HepG2 (cell line): ENCODE data around the gene MAP3K5. TPM values are rescaled to one million over a fixed set of nuclear protein-coding genes. Genes with fewer than 3 reads are reported as not detected.

ENCODE experiments used
- BRD4 ChIP-seq: sonication (generic); formaldehyde crosslinking; IDR thresholded peaks from 2 replicates; pipeline ENCODE4 v1.4.0; 2020; ENCODE audit warnings: missing genetic modification reagents
- DMAP1 ChIP-seq: IDR thresholded peaks from 2 replicates; pipeline ENCODE4 v1.6.1; 2016
- FOXO1 ChIP-seq: sonication (generic); formaldehyde crosslinking; IDR thresholded peaks from 2 replicates; pipeline ENCODE4 v1.4.0; 2020; ENCODE audit warnings: missing genetic modification reagents
- HOXA5 ChIP-seq: sonication (generic); formaldehyde crosslinking; IDR thresholded peaks from 2 replicates; pipeline ENCODE4 v1.4.0; 2020; ENCODE audit warnings: missing genetic modification reagents
- KDM2A ChIP-seq: sonication (generic); formaldehyde crosslinking; IDR thresholded peaks from 2 replicates; pipeline ENCODE4 v1.4.0; 2020; ENCODE audit warnings: low read depth, missing genetic modification reagents, borderline replicate concordance
- KLF13 ChIP-seq: sonication (generic); formaldehyde crosslinking; IDR thresholded peaks from 2 replicates; pipeline ENCODE4 v1.4.0; 2020; ENCODE audit warnings: mild to moderate bottlenecking, missing genetic modification reagents
- MAX ChIP-seq: IDR thresholded peaks from 2 replicates; pipeline ENCODE4 v1.6.1; 2012; ENCODE audit warnings: inconsistent platforms
- MTA1 ChIP-seq: sonication (generic); formaldehyde crosslinking; IDR thresholded peaks from 2 replicates; pipeline ENCODE4 v1.4.0; 2020; ENCODE audit warnings: missing genetic modification reagents, mild to moderate bottlenecking, borderline replicate concordance
- MZF1 ChIP-seq: sonication (generic); formaldehyde crosslinking; IDR thresholded peaks from 2 replicates; pipeline ENCODE4 v1.8.1; 2023; ENCODE audit warnings: mild to moderate bottlenecking, missing genetic modification reagents, borderline replicate concordance
- RAD21 ChIP-seq: fragments of 450-650 bp; formaldehyde crosslinking; IDR thresholded peaks from 2 replicates; pipeline ENCODE4 v1.5.0; 2020; ENCODE audit warnings: mild to moderate bottlenecking
- STAG1 ChIP-seq: sonication (generic); formaldehyde crosslinking; IDR thresholded peaks from 2 replicates; pipeline ENCODE4 v1.4.0; 2020; ENCODE audit warnings: missing genetic modification reagents
- TARDBP ChIP-seq: sonication (generic); formaldehyde crosslinking; IDR thresholded peaks from 2 replicates; pipeline ENCODE4 v1.8.0; 2022; ENCODE audit warnings: mild to moderate bottlenecking, missing genetic modification reagents
- ZFX ChIP-seq: sonication (generic); formaldehyde crosslinking; IDR thresholded peaks from 2 replicates; pipeline ENCODE4 v1.4.0; 2020; ENCODE audit warnings: mild to moderate bottlenecking, low read depth, missing genetic modification reagents, moderate library complexity
- ZGPAT ChIP-seq: IDR thresholded peaks from 2 replicates; pipeline ENCODE4 v1.6.1; 2016; ENCODE audit warnings: mild to moderate bottlenecking
- ZNF329 ChIP-seq: sonication (generic); formaldehyde crosslinking; IDR thresholded peaks from 2 replicates; pipeline ENCODE4 v1.9.0; 2021; ENCODE audit warnings: low read depth, mild to moderate bottlenecking, missing genetic modification reagents
- ZNF337 ChIP-seq: sonication (generic); formaldehyde crosslinking; IDR thresholded peaks from 2 replicates; pipeline ENCODE4 v1.5.1; 2020; ENCODE audit warnings: missing genetic modification reagents, low read depth, mild to moderate bottlenecking, borderline replicate concordance
- ZNF558 ChIP-seq: sonication (generic); formaldehyde crosslinking; IDR thresholded peaks from 2 replicates; pipeline ENCODE4 v1.9.0; 2022; ENCODE audit warnings: mild to moderate bottlenecking, missing genetic modification reagents, borderline replicate concordance
- ZNF607 ChIP-seq: sonication (generic); formaldehyde crosslinking; IDR thresholded peaks from 2 replicates; pipeline ENCODE4 v1.5.1; 2020; ENCODE audit warnings: missing genetic modification reagents, mild to moderate bottlenecking, borderline replicate concordance
- ZNF709 ChIP-seq: sonication (generic); formaldehyde crosslinking; IDR thresholded peaks from 2 replicates; pipeline ENCODE4 v1.5.0; 2020; ENCODE audit warnings: mild to moderate bottlenecking, missing genetic modification reagents
- ZNF777 ChIP-seq: sonication (generic); formaldehyde crosslinking; IDR thresholded peaks from 2 replicates; pipeline ENCODE4 v1.4.0; 2020; ENCODE audit warnings: missing genetic modification reagents
- ZNF792 ChIP-seq: IDR thresholded peaks from 2 replicates; pipeline ENCODE4 v1.6.1; 2016
- polyA plus RNA-seq, 8 experiments: library from polyadenylated mRNA; depleted of rRNA in 3 of 8; stranded (reverse) in 7 of 8; unstranded in 1 of 8; fragments of >200 nt; fragmentation: Illumina TruSeq in 4 of 8; extraction: Trizol in 4 of 8; gene quantifications; 2 replicates each; pipeline versions ENCODE4 v1.2.1 to v1.2.3, GENCODE V29; 2011 to 2016; ENCODE audit warnings: low read depth in 4 of 8, missing spikeins in 1 of 8, mixed read lengths in 1 of 8; ENCODE audit not compliant: insufficient read depth in 1 of 8
- total RNA-seq, 5 experiments: library from RNA; depleted of rRNA; stranded (reverse); fragments of >200 nt; fragmentation: Illumina TruSeq; extraction: Trizol; gene quantifications; 2 replicates each; pipeline ENCODE4 v1.2.3, GENCODE V29; 2016; ENCODE audit warnings: low read depth in 1 of 5
- TF ChIP-seq, protein P1 (sequence below): sonication (generic); formaldehyde crosslinking; IDR thresholded peaks from 2 replicates; pipeline ENCODE4 v1.4.0; 2020; ENCODE audit warnings: missing genetic modification reagents
- TF ChIP-seq, protein P2 (sequence below): sonication (generic); formaldehyde crosslinking; IDR thresholded peaks from 2 replicates; pipeline ENCODE4 v1.5.1; 2020; ENCODE audit warnings: mild to moderate bottlenecking, missing genetic modification reagents, moderate library complexity

The MAP3K5 gene
- total and polyA plus RNA-seq, 2 of the 13 experiments (the other 11 are each of a cell fraction or from before 2014, with no cell fraction given) = not detected

DNA sequence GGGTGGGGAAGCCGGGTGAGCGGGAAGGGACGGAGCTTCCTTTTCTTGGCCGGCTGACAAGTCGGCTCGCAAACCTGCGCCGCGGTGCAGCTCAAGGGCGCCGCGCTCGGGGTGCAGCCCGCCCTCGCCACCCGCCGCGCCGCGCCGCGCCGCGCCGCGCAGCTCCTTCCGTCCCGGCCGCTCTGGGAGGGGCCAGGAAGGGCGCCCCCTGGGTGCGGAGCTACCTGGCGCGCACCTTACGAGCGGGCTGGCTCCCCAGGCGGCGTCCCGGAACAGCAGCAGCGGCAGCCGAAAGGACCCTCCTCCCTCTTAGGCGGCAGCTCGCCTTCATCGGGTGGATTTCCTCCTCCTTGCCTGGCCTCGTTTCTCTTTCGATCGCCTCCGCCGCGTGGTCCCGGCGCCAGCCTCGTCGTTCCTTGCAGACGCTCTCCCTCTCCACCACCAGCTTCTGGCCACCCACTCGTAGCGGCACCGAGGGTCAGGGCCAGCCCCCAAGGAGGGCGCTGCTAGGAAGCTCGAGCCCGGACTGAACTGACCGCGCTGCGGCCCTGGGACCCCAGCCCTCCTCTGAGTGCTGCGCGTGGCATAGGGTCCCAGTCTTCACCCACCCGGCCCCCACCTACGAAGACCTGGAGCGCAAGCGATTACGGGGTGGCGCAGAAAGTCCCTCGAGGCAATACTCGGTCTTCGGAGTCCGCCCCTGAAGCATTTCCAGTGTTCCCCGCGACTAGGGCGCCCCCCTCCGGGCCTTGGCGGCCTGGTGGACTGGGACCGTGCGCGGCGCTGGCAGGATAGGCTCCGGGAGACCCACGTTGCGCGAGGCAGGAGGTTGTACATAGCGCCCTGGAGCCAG lies at the start of gene MAP3K5 (continued):
- no peak for TF ChIP-seq HOXA5
- peak; percentile 25; the same call in 1 of the 2 replicates for TF ChIP-seq ZGPAT (CRISPR knock-in tag)
- TF ChIP-seq DMAP1 = 0 out of 2 replicates have a peak, but pooled peaks have one; percentile 26
- TF ChIP-seq ZNF777 = peak; percentile 85; the same call in 1 of the 2 replicates
- TF ChIP-seq ZNF607 (CRISPR knock-in tag) = peak; percentile 27; the same call in 1 of the 2 replicates
- TF ChIP-seq FOXO1 (CRISPR knock-in tag) = peak; percentile 22; the same call in 1 of the 2 replicates
- TF ChIP-seq KLF13 (CRISPR knock-in tag) = no peak; the same call in none of the 2 replicates
- TF ChIP-seq TARDBP = no peak
- TF ChIP-seq STAG1 (CRISPR knock-in tag) = peak; percentile 45
- no peak for TF ChIP-seq ZNF329
- TF ChIP-seq, protein P1, sequence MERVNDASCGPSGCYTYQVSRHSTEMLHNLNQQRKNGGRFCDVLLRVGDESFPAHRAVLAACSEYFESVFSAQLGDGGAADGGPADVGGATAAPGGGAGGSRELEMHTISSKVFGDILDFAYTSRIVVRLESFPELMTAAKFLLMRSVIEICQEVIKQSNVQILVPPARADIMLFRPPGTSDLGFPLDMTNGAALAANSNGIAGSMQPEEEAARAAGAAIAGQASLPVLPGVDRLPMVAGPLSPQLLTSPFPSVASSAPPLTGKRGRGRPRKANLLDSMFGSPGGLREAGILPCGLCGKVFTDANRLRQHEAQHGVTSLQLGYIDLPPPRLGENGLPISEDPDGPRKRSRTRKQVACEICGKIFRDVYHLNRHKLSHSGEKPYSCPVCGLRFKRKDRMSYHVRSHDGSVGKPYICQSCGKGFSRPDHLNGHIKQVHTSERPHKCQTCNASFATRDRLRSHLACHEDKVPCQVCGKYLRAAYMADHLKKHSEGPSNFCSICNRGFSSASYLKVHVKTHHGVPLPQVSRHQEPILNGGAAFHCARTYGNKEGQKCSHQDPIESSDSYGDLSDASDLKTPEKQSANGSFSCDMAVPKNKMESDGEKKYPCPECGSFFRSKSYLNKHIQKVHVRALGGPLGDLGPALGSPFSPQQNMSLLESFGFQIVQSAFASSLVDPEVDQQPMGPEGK (CRISPR knock-in tag) = peak; percentile 88
- no peak; the same call in 1 of the 2 replicates for TF ChIP-seq BRD4 (CRISPR knock-in tag)
- no peak for TF ChIP-seq MZF1 (CRISPR knock-in tag)
- 0 out of 2 replicates have a peak, but pooled peaks have one; percentile 30 for TF ChIP-seq ZNF709 (CRISPR knock-in tag)
- peak; percentile 70 for TF ChIP-seq RAD21 (CRISPR knock-in tag)
- TF ChIP-seq ZNF792 (CRISPR knock-in tag) = 0 out of 2 replicates have a peak, but pooled peaks have one; percentile 1
- peak; percentile 30; the same call in 1 of the 2 replicates for TF ChIP-seq ZFX (CRISPR knock-in tag)
- peak; percentile 73 for TF ChIP-seq MAX
- TF ChIP-seq ZNF558 (CRISPR knock-in tag) = no peak
- peak; percentile 74; the same call in 1 of the 2 replicates for TF ChIP-seq KDM2A (CRISPR knock-in tag)
- TF ChIP-seq MTA1 = peak; percentile 82; the same call in 1 of the 2 replicates
- no peak for TF ChIP-seq ZNF337 (CRISPR knock-in tag)
- TF ChIP-seq, protein P2, sequence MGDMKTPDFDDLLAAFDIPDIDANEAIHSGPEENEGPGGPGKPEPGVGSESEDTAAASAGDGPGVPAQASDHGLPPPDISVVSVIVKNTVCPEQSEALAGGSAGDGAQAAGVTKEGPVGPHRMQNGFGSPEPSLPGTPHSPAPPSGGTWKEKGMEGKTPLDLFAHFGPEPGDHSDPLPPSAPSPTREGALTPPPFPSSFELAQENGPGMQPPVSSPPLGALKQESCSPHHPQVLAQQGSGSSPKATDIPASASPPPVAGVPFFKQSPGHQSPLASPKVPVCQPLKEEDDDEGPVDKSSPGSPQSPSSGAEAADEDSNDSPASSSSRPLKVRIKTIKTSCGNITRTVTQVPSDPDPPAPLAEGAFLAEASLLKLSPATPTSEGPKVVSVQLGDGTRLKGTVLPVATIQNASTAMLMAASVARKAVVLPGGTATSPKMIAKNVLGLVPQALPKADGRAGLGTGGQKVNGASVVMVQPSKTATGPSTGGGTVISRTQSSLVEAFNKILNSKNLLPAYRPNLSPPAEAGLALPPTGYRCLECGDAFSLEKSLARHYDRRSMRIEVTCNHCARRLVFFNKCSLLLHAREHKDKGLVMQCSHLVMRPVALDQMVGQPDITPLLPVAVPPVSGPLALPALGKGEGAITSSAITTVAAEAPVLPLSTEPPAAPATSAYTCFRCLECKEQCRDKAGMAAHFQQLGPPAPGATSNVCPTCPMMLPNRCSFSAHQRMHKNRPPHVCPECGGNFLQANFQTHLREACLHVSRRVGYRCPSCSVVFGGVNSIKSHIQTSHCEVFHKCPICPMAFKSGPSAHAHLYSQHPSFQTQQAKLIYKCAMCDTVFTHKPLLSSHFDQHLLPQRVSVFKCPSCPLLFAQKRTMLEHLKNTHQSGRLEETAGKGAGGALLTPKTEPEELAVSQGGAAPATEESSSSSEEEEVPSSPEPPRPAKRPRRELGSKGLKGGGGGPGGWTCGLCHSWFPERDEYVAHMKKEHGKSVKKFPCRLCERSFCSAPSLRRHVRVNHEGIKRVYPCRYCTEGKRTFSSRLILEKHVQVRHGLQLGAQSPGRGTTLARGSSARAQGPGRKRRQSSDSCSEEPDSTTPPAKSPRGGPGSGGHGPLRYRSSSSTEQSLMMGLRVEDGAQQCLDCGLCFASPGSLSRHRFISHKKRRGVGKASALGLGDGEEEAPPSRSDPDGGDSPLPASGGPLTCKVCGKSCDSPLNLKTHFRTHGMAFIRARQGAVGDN (CRISPR knock-in tag) = peak; percentile 66
